Hepatocyte (in vitro differentiated cells): ENCODE measurements around the gene ZNF184.

Experiments
- CTCF ChIP-seq: fragments of 200-600 bp; sonication (generic); IDR thresholded peaks from 2 replicates; pipeline ENCODE4 v1.5.1; 2016; ENCODE audit warnings: antibody characterized with exemption, mild to moderate bottlenecking; ENCODE audit not compliant: poor library complexity
- EZH2 ChIP-seq: fragments of 200-600 bp; sonication (generic); IDR thresholded peaks from 2 replicates; pipeline ENCODE4 v1.6.1; 2016; ENCODE audit warnings: antibody characterized with exemption, mild to moderate bottlenecking, borderline replicate concordance

GRCh38 chr6:27472182-27472616 is 706 bp downstream of the ZNF184 start:
- TF ChIP-seq CTCF, result no peak
- TF ChIP-seq EZH2, result no peak
